Measurements from ENCODE around the gene MAP3K3.

The MAP3K3 gene

GRCh38 chr17:63700528-63701455 lies 78.6 kb downstream of the MAP3K3 start:
- peaks cover 82% of the 10 kb centered on the region for H3K36me3 Mint-ChIP-seq
- H3K27ac Mint-ChIP-seq = peak overlapping the region; percentile 94
- H3K4me1 Mint-ChIP-seq = peaks cover 70% of the 10 kb centered on the region
- DNase-seq (ENCODE audit: low spot score in 2 of 2) (peak; percentile 49 to 84), ATAC-seq (peak; percentile 5)
- no peaks in the 10 kb centered on the region for H3K9me3 Mint-ChIP-seq
- peak overlapping the region; percentile 86 for H3K4me3 Mint-ChIP-seq

GRCh38 chr17:63701456-63701820 lies 79.2 kb downstream of the MAP3K3 start:
- ATAC-seq = no peak
- peaks cover 70% of the 10 kb centered on the region for H3K4me1 Mint-ChIP-seq
- H3K27ac Mint-ChIP-seq = peak overlapping the region; percentile 94

GRCh38 chr17:63701868-63702720 lies 79.9 kb downstream of the MAP3K3 start:
- DNase-seq (ENCODE audit: low spot score in 2 of 2) = peak; percentile 45 to 80

More at GRCh38 chr17:63701456-63701820, 79.2 kb downstream of the MAP3K3 start:
- H3K4me3 Mint-ChIP-seq = peak overlapping the region; percentile 86
- DNase-seq (ENCODE audit: low spot score in 2 of 2) = no peak
- H3K9me3 Mint-ChIP-seq = no peaks in the 10 kb centered on the region
- H3K36me3 Mint-ChIP-seq = peaks cover 75% of the 10 kb centered on the region

GRCh38 chr17:63702721-63703015 lies 80.5 kb downstream of the MAP3K3 start:
- H3K4me1 Mint-ChIP-seq = peaks cover 69% of the 10 kb centered on the region
- H3K27ac Mint-ChIP-seq = peak overlapping the region; percentile 94
- H3K9me3 Mint-ChIP-seq = no peaks in the 10 kb centered on the region
- H3K4me3 Mint-ChIP-seq = peak overlapping the region; percentile 86
- no peak for ATAC-seq
- peaks cover 63% of the 10 kb centered on the region for H3K36me3 Mint-ChIP-seq
- no peak for DNase-seq (ENCODE audit: low spot score in 2 of 2)

More at GRCh38 chr17:63701868-63702720, 79.9 kb downstream of the MAP3K3 start:
- H3K9me3 Mint-ChIP-seq = no peaks in the 10 kb centered on the region
- peak overlapping the region; percentile 94 for H3K27ac Mint-ChIP-seq
- peaks cover 69% of the 10 kb centered on the region for H3K36me3 Mint-ChIP-seq
- peak overlapping the region; percentile 86 for H3K4me3 Mint-ChIP-seq
- peak; percentile 47 for ATAC-seq
- H3K4me1 Mint-ChIP-seq = peaks cover 70% of the 10 kb centered on the region

GRCh38 chr17:63703029-63703428 lies 80.8 kb downstream of the MAP3K3 start:
- H3K9me3 Mint-ChIP-seq = no peaks in the 10 kb centered on the region
- H3K27ac Mint-ChIP-seq = peak overlapping the region; percentile 94
- DNase-seq (ENCODE audit: low spot score in 2 of 2) (no peak), ATAC-seq (no peak)
- H3K36me3 Mint-ChIP-seq = peaks cover 59% of the 10 kb centered on the region
- peak overlapping the region; percentile 86 for H3K4me3 Mint-ChIP-seq
- H3K4me1 Mint-ChIP-seq = peaks cover 65% of the 10 kb centered on the region

GRCh38 chr17:63703556-63704258 lies 81.5 kb downstream of the MAP3K3 start:
- DNase-seq (ENCODE audit: low spot score in 2 of 2) (no peak), ATAC-seq (no peak)
- Mint-ChIP-seq H3K4me3 (peak overlapping the region; percentile 86), H3K36me3 (peaks cover 54% of the 10 kb centered on the region), H3K4me1 (peaks cover 63% of the 10 kb centered on the region), H3K27ac (peak overlapping the region; percentile 94), H3K9me3 (no peaks in the 10 kb centered on the region)

GRCh38 chr17:63704259-63704576 lies 82.0 kb downstream of the MAP3K3 start:
- peak overlapping the region; percentile 94 for H3K27ac Mint-ChIP-seq
- H3K4me3 Mint-ChIP-seq = peak overlapping the region; percentile 86
- H3K4me1 Mint-ChIP-seq = peaks cover 68% of the 10 kb centered on the region

GRCh38 chr17:63704836-63705235 lies 82.6 kb downstream of the MAP3K3 start:
- peaks cover 57% of the 10 kb centered on the region for H3K36me3 Mint-ChIP-seq
- ATAC-seq (no peak), DNase-seq (ENCODE audit: low spot score in 2 of 2) (no peak)
- peak overlapping the region; percentile 92 for H3K27ac Mint-ChIP-seq
- H3K4me1 Mint-ChIP-seq = peaks cover 73% of the 10 kb centered on the region
- no peaks in the 10 kb centered on the region for H3K9me3 Mint-ChIP-seq
- no peak overlapping the region for H3K4me3 Mint-ChIP-seq

More at GRCh38 chr17:63704259-63704576, 82.0 kb downstream of the MAP3K3 start:
- Mint-ChIP-seq H3K9me3 (no peaks in the 10 kb centered on the region), H3K36me3 (peaks cover 54% of the 10 kb centered on the region)
- ATAC-seq (no peak), DNase-seq (ENCODE audit: low spot score in 2 of 2) (no peak)

GRCh38 chr17:63705657-63706056 lies 83.4 kb downstream of the MAP3K3 start:
- DNase-seq (ENCODE audit: low spot score in 2 of 2) (no peak), ATAC-seq (no peak)
- H3K27ac Mint-ChIP-seq = peak overlapping the region; percentile 92
- H3K4me3 Mint-ChIP-seq = peak overlapping the region; percentile 25
- no peaks in the 10 kb centered on the region for H3K9me3 Mint-ChIP-seq
- H3K4me1 Mint-ChIP-seq = peaks cover 73% of the 10 kb centered on the region
- peaks cover 64% of the 10 kb centered on the region for H3K36me3 Mint-ChIP-seq

- DNase-seq (ENCODE audit: low spot score in 2 of 2) (no peak), ATAC-seq (no peak)
- Mint-ChIP-seq H3K4me1 (peaks cover 67% of the 10 kb centered on the region), H3K27ac (peak overlapping the region; percentile 92), H3K9me3 (no peaks in the 10 kb centered on the region), H3K36me3 (peaks cover 58% of the 10 kb centered on the region), H3K4me3 (peak overlapping the region; percentile 25)
These were observed 84.3 kb downstream of the MAP3K3 start for GRCh38 chr17:63706336-63707082.

GRCh38 chr17:63707151-63707550 lies 84.9 kb downstream of the MAP3K3 start:
- Mint-ChIP-seq H3K4me1 (peaks cover 61% of the 10 kb centered on the region), H3K4me3 (peak overlapping the region; percentile 25), H3K9me3 (no peaks in the 10 kb centered on the region)

GRCh38 chr17:63709110-63709509 lies 86.9 kb downstream of the MAP3K3 start:
- H3K36me3 Mint-ChIP-seq = peaks cover 58% of the 10 kb centered on the region
- H3K27ac Mint-ChIP-seq = peak overlapping the region; percentile 63
- peaks cover 41% of the 10 kb centered on the region for H3K4me1 Mint-ChIP-seq
- H3K4me3 Mint-ChIP-seq = no peak overlapping the region
- no peak for ATAC-seq
- DNase-seq (ENCODE audit: low spot score in 2 of 2) = no peak
- no peaks in the 10 kb centered on the region for H3K9me3 Mint-ChIP-seq

More at GRCh38 chr17:63707151-63707550, 84.9 kb downstream of the MAP3K3 start:
- Mint-ChIP-seq H3K36me3 (peaks cover 58% of the 10 kb centered on the region), H3K27ac (peak overlapping the region; percentile 92)
- no peak for ATAC-seq
- no peak for DNase-seq (ENCODE audit: low spot score in 2 of 2)

GRCh38 chr17:63714550-63715277 lies 92.5 kb downstream of the MAP3K3 start:
- ATAC-seq (no peak), DNase-seq (ENCODE audit: low spot score in 2 of 2) (no peak)
- Mint-ChIP-seq H3K4me3 (no peak overlapping the region), H3K4me1 (peaks cover 5% of the 10 kb centered on the region), H3K9me3 (no peaks in the 10 kb centered on the region), H3K27ac (peak overlapping the region; percentile 17), H3K36me3 (peaks cover 47% of the 10 kb centered on the region)

GRCh38 chr17:63716426-63716825 lies 94.2 kb downstream of the MAP3K3 start:
- Mint-ChIP-seq H3K4me1 (peaks cover 5% of the 10 kb centered on the region), H3K27ac (peak overlapping the region; percentile 58), H3K36me3 (peaks cover 36% of the 10 kb centered on the region), H3K9me3 (no peaks in the 10 kb centered on the region), H3K4me3 (no peak overlapping the region)
- DNase-seq (ENCODE audit: low spot score in 2 of 2) (no peak), ATAC-seq (no peak)
